Measurements from ENCODE around the gene EPSTI1.
"Not testable (repeated sequence)": the region's sequence is repeated elsewhere in the genome, so short reads cannot be mapped to it uniquely, and the experiment has no call there.

EPSTI1 gene

GRCh38 chr13:42893214-42893671 is 98.8 kb downstream of the EPSTI1 start:
- peak; percentile 59 for DNase-seq (ENCODE audit: low spot score)

- DNase-seq (ENCODE audit: low spot score): peak; percentile 58
Measured at GRCh38 chr13:42892760-42893159, 99.3 kb downstream of the EPSTI1 start.

DNA sequence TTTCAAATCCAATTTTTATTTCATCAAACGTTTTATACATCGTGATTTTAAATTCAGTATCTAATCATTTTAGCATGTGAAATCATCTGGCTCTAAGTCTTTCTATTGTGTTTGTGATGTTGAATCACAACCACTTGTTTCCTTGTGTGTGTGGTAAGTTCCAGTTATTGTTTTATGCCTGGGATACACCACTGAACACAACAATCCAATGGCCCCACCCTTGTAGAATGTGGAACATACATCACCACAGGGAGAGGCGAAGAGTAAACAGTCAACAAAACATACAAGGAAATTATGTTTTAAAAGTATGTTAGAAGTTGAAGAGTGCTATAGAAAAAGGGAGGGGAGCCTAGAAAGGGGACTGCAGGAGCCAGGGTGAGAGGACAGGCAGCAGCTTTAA is 100.5 kb downstream of the EPSTI1 start:
- DNase-seq (ENCODE audit: low spot score): no peak

GRCh38 chr13:42885325-42885724 is 106.7 kb downstream of the EPSTI1 start:
- DNase-seq (ENCODE audit: low spot score): no peak

- peak; percentile 70 for DNase-seq (ENCODE audit: low spot score)
Measured at GRCh38 chr13:42883771-42884467, 108.1 kb downstream of the EPSTI1 start.

DNA sequence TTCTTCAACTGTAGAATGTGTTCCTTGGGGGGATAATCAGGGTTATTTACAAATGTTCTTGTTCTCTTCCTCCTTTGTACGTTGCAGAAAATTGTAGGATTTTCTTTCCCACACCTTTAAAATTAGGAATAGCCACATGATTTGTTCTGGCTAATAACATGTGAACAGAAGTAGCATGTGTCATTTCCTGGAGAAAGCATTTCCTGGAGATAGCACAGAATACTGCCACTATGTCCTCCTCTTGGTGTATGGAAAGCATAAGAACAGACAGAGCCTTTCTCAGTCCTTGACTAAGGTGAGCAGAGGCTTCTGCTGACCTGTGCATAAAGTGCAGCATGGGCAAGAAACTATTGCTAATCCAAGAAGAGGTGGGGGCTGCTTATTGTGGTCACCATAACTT is 108.9 kb downstream of the EPSTI1 start:
- no peak for DNase-seq (ENCODE audit: low spot score)

GRCh38 chr13:42880056-42880605 is 111.9 kb downstream of the EPSTI1 start:
- DNase-seq (ENCODE audit: low spot score): no peak

- no peak for DNase-seq (ENCODE audit: low spot score)
Measured at GRCh38 chr13:42878721-42879120, 113.3 kb downstream of the EPSTI1 start.

DNA sequence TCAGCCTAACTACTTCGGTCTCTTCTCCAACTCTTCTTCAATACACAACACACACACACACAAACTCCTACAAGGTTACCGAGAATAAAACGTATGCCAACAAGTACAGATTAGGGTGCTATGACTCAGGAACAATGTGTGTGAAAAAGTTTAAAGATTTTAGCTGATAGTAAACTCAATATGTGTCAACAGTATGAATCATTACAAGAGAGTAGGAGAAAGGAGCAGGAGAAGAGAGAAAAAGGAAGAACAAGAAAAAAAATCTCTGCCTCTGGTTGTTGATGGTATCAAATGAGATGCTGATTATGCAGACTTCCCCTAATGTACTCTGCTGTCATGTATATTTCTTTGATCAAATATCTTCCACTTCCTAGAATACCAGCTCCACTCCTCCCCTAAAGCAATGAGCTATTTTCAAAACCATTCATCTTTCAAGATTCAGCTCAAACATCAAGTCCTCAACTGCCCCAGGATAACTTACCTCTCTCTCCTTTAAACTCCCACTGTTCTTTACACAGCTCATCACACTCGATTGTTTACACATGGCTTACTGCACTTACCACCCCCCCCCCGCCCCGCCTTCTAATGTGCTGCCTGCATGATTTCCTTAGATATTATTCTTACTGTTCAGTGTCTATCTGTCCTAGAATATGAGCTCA is 115.0 kb downstream of the EPSTI1 start:
- DNase-seq (ENCODE audit: low spot score): peak; percentile 18

GRCh38 chr13:42876270-42876714 is 115.7 kb downstream of the EPSTI1 start:
- DNase-seq (ENCODE audit: low spot score): no peak

DNA sequence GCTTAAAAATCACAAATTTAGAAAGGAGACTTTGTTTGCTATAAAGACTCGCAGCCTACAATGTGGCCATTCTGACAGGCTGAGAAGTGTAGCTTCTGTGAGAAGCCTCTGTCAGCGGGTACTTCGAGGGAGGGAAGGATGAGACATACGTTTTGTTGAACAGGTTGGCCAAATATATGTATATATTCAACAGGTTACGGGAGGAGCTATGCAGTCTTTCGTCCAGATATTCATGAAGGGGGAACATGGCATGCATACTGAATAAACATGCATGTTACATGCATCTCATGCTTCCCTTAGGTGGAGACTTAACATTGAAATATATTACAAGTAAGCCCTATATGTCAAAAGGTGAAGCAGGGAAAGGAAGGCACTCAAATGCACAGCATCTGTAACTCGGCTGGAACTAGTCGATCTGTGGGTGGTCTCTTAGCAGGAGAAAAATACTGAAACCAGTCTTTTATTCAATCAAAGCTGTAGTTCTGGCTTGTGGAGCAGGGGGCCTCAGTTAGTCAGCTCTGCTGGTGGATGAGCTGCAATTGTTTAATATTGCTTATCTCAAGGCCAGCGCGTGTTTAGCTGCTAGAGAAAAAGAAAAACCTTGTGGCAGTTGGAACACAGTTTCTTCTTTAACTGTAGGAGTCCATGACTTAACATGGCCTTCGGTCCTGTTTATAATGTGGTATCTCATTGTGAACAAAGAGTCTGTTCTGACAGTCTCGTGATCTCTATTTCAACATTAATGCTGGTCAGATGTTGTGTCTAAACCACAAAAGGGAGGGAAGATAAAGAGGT is 116.4 kb downstream of the EPSTI1 start:
- no peak for DNase-seq (ENCODE audit: low spot score)

DNA sequence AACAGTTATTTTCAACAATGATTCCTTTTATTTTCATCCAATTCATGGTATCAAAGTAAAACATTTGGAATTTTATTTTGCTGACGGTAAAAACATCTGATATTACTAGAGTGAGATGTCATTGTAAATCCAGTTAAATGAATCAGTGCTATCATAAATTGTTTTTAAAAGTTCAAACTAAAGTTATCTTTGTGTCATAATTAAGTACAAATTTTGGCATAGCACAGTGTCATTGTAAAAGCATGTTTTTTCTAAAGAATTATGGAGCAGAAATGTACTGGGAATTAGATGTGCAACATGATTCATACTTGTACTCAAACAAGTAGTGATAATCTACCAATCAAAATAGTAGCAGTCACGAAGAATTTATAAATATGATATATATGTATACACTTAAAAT is 117.8 kb downstream of the EPSTI1 start:
- DNase-seq (ENCODE audit: low spot score): no peak

DNA sequence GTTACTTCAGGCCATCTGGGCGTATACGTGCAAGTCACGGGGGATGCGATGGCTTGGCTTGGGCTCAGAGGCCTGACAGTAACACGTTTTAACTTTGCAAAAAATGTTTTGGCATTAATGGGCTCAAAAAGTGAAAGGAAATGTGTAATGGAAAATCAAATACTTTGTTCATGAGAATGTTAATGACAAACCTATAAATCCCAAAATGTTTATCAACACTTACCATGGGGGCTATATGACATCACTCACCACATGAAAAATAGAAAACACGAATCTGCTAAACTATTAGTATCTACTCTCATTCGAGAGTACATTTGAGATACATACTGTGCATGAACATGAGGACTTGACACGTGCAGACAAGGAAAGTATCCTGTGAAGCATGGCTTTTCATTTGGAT is 119.0 kb downstream of the EPSTI1 start:
- DNase-seq (ENCODE audit: low spot score): no peak

- no peak for DNase-seq (ENCODE audit: low spot score)
Measured at GRCh38 chr13:42867232-42867631, 124.8 kb downstream of the EPSTI1 start.

GRCh38 chr13:42865768-42866102 is 126.3 kb downstream of the EPSTI1 start:
- DNase-seq (ENCODE audit: low spot score): no peak

- DNase-seq (ENCODE audit: low spot score): no peak
Measured at GRCh38 chr13:42864952-42865767, 126.9 kb downstream of the EPSTI1 start.

GRCh38 chr13:42862370-42862769 is 129.7 kb downstream of the EPSTI1 start:
- DNase-seq (ENCODE audit: low spot score): not testable (repeated sequence)

- no peak for DNase-seq (ENCODE audit: low spot score)
Measured at GRCh38 chr13:42860485-42860884, 131.6 kb downstream of the EPSTI1 start.

DNA sequence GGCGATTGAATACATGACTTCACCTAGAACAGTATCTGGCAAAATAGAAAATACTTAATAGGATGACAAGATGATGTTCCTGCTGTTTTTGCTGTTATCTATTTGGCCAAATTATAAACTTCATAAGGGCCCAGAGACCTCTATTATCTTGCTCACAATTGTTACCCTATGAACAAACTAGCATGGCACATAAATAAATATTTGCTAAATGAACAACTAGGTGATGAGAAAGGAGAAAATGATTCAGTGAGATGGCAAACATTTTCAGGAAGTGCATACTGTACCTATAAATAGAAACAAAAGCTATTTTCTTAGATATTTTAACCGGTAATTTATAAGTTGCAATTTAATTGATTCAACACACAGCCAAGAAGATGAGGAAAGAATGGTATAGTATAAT is 132.3 kb downstream of the EPSTI1 start:
- no peak for DNase-seq (ENCODE audit: low spot score)

DNA sequence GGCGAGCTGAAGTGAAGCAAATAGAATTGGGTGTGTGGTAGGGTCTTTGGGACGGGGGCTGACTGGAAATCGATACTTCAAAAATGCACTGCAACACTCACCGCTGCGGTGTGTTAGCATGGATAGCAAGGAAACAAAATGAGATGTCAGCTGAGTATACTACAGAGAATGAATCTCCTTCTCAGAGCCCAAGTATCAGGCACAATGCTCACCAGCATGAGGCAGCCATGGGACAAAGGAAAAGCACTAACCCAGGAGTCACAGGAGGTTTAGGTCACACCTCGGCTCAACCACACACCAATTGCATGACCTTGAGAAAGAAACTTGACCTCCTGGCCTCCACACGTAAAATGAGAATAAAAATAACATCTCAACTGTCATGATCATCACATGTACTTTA is 136.6 kb downstream of the EPSTI1 start:
- no peak for DNase-seq (ENCODE audit: low spot score)

DNA sequence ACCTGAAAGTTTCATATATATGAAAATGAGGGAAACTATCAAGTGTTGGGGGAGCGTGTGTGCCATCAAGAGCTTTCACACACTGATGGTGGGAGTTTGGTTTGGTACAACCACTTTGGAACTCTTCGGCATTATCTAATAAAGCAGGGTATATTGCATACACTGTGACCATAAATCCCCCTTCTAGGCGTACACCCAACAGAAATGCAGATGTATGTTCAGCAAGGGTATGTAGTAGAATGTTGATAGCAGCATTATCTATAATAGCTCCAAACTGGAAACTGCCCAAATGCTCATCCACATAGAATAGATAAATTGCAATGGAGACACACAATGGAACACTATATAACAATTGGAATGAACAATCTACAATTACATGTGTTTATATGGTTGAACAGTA is 139.9 kb downstream of the EPSTI1 start:
- DNase-seq (ENCODE audit: low spot score): no peak

GRCh38 chr13:42849200-42849599 is 142.8 kb downstream of the EPSTI1 start:
- DNase-seq (ENCODE audit: low spot score): no peak

Data from GM03348 (cell line).